Left lung (tissue), 10 donors: ENCODE data around the gene FXYD5. TPM values are rescaled to one million over a fixed set of nuclear protein-coding genes. Genes with fewer than 3 reads are reported as not detected.

Source experiments
- ATAC-seq: fragments of 200-7000 bp; cut with Tn5 transposase; one replicate; pipeline ENCODE4 v1.9.1; 2020; ENCODE audit warnings: moderate library complexity
- DNase-seq, 4 donors: peaks; one replicate each; pipeline ENCODE4 v3.0.0-alpha.2; 2013 to 2020
- H3K27ac ChIP-seq, 2 donors: fragments of 200-600 bp; sonication (generic) in 1 of 2; one replicate each; pipeline versions ENCODE4 v1.5.0 to v1.8.0; 2020 to 2021
- H3K27me3 ChIP-seq, 2 donors: fragments of 200-600 bp; sonication (generic) in 1 of 2; one replicate each; pipeline versions ENCODE4 v1.5.0 to v1.8.0; 2020 to 2021
- H3K36me3 ChIP-seq, 2 donors: fragments of 200-600 bp; sonication (generic) in 1 of 2; one replicate each; pipeline versions ENCODE4 v1.5.0 to v1.8.0; 2020 to 2021
- H3K4me1 ChIP-seq, 2 donors: fragments of 200-600 bp; one replicate each; pipeline ENCODE4 v1.8.0; 2021
- H3K4me3 ChIP-seq, 2 donors: fragments of 200-600 bp; sonication (generic) in 1 of 2; one replicate each; pipeline versions ENCODE4 v1.5.0 to v1.8.0; 2020 to 2021; ENCODE audit warnings: mild to moderate bottlenecking in 1 of 2
- H3K9me3 ChIP-seq, 2 donors: fragments of 200-600 bp; sonication (generic) in 1 of 2; one replicate each; pipeline versions ENCODE4 v1.5.0 to v1.8.0; 2020 to 2021
- intact Hi-C, 2 donors: fragments of 100-400 bp; cut with DNase I; formaldehyde crosslinking; loops; one replicate each; pipeline versions ENCODE4 v1.11.2 to v1.14.2; 2022
- polyA plus RNA-seq, 6 donors: library from polyadenylated mRNA; unstranded; fragments of 120-200 nt; gene quantifications; one replicate each; pipeline ENCODE4 v1.2.1, GENCODE V29; 2013; ENCODE audit not compliant: insufficient read length in 6 of 6
- total RNA-seq, 2 donors: library from RNA; stranded (reverse); fragmentation: NEBNext Ultra II Directional; extraction: Animal tissue kit (Norgen Biotek cat#: 25700); gene quantifications; one replicate each; pipeline ENCODE4 v1.2.1, GENCODE V29; 2021
- TF ChIP-seq, protein P1 (sequence below), 2 donors: fragments of 200-600 bp; sonication (generic) in 1 of 2; IDR thresholded peaks; one replicate each; pipeline versions ENCODE4 v1.5.0 to v1.8.0; 2021; ENCODE audit warnings: antibody characterized with exemption in 2 of 2
- donor health status: DM: no; HTN: yes; CAD: no.
- donor health status: DM: no; HTN: no; CAD: no.

Gene FXYD5
- total and polyA plus RNA-seq, 8 donors = 29.0 to 123 (median 31.5) TPM

DNA sequence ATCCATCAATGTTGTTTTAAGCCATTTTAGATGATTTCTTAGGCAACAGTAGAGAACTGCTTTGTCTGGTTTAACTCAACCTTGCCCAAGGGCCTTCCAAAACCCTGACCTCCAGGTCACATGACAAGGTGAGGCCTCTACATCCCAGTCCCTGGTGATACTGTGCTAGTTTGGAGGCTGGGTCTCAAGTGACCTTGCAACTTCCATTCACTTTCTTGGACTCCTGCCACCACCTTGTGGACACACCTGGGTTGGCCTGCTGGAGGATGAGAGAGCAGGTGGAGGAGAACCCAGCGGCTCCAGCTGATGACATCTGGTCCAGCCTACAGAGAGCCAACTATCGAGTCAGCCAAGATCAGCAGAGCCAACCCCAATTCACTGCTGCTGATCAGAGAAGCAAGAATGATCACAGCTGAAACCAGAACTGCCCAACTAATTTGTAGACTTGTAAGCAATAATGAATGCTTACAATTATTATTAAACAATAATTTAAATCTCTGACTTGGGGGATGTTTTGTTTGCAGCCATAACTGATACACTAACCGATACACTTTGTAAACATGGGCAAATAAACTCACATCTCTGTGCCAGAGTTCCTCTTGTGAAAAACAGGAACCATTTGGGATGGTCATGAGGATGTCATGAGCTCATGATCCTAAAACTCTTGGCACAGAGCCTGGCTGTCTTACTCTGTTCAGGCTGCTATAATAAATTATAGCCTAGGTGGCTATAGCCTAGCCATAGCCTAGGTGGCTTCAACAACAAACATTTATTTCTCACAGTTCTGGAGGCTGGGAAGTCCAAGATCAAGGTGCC, 62.5 kb downstream of the FXYD5 start:
- TF ChIP-seq, protein P1, sequence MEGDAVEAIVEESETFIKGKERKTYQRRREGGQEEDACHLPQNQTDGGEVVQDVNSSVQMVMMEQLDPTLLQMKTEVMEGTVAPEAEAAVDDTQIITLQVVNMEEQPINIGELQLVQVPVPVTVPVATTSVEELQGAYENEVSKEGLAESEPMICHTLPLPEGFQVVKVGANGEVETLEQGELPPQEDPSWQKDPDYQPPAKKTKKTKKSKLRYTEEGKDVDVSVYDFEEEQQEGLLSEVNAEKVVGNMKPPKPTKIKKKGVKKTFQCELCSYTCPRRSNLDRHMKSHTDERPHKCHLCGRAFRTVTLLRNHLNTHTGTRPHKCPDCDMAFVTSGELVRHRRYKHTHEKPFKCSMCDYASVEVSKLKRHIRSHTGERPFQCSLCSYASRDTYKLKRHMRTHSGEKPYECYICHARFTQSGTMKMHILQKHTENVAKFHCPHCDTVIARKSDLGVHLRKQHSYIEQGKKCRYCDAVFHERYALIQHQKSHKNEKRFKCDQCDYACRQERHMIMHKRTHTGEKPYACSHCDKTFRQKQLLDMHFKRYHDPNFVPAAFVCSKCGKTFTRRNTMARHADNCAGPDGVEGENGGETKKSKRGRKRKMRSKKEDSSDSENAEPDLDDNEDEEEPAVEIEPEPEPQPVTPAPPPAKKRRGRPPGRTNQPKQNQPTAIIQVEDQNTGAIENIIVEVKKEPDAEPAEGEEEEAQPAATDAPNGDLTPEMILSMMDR (IDR thresholded peaks at IDR 0.05) = no peak
- no peak for DNase-seq
- no peaks in the 10 kb centered on the region for H3K36me3 ChIP-seq
- peaks cover 16 to 41% of the 10 kb centered on the region in 2 donors for H3K4me1 ChIP-seq
- peak overlapping the region; percentile 20 to 35 for H3K27ac ChIP-seq
- H3K27me3 ChIP-seq = no peaks in the 10 kb centered on the region
- no peak overlapping the region for H3K4me3 ChIP-seq
- intact Hi-C loops = no loop called here
- H3K9me3 ChIP-seq = no peaks in the 10 kb centered on the region
- peak; percentile 5 for ATAC-seq

- intact Hi-C loops = no loop called here
- peak overlapping the region; percentile 20 to 35 for H3K27ac ChIP-seq
Observed at GRCh38 chr19:35217649-35217990, 63.1 kb downstream of the FXYD5 start.

GRCh38 chr19:35219008-35219407, 64.5 kb downstream of the FXYD5 start:
- TF ChIP-seq, protein P1 (IDR thresholded peaks at IDR 0.05) = no peak
- no peak for ATAC-seq
- no peak overlapping the region for H3K4me3 ChIP-seq

More at GRCh38 chr19:35217649-35217990, 63.1 kb downstream of the FXYD5 start:
- no peak for DNase-seq
- TF ChIP-seq, protein P1 (IDR thresholded peaks at IDR 0.05) = no peak
- H3K4me1 ChIP-seq = peaks cover 16 to 35% of the 10 kb centered on the region in 2 donors
- no peak overlapping the region for H3K4me3 ChIP-seq
- no peaks in the 10 kb centered on the region for H3K9me3 ChIP-seq
- H3K36me3 ChIP-seq = no peaks in the 10 kb centered on the region
- no peak for ATAC-seq
- H3K27me3 ChIP-seq = no peaks in the 10 kb centered on the region

More at GRCh38 chr19:35219008-35219407, 64.5 kb downstream of the FXYD5 start:
- Histone ChIP-seq H3K4me1 (peaks cover 5 to 21% of the 10 kb centered on the region in 2 donors), H3K27me3 (no peaks in the 10 kb centered on the region), H3K36me3 (no peaks in the 10 kb centered on the region), H3K9me3 (no peaks in the 10 kb centered on the region), H3K27ac (no peak overlapping the region)
- no peak for DNase-seq
- intact Hi-C loops = no loop called here

Other genes with a start within 250 kb of the FXYD5 start
- 1 to 10 TPM; 3.5 to 4.3 TPM for gene ZNF30, start 227.8 kb upstream of the FXYD5 start, total RNA-seq
- gene ZNF30, start 227.8 kb upstream of the FXYD5 start, polyA plus RNA-seq = 10 to 100 TPM in 1 of 6 donors, 1 to 10 TPM in 5; 6.4 to 10.4 (median 8.4) TPM
- gene ZNF792, start 190.5 kb upstream of the FXYD5 start, total RNA-seq = 1 to 10 TPM; 8.5 to 9.9 TPM
- 10 to 100 TPM in 2 of 6 donors, 1 to 10 TPM in 4; 8.0 to 10.8 (median 9.7) TPM for gene ZNF792, start 190.5 kb upstream of the FXYD5 start, polyA plus RNA-seq
- 100 to 1,000 TPM; 116 to 137 TPM for gene GRAMD1A, start 154.4 kb upstream of the FXYD5 start, total RNA-seq
- 100 to 1,000 TPM in 5 of 6 donors, 10 to 100 TPM in 1; 92.7 to 136 (median 114) TPM for gene GRAMD1A, start 154.4 kb upstream of the FXYD5 start, polyA plus RNA-seq
- 1 to 10 TPM; 7.7 to 9.7 TPM for gene SCN1B, start 124.3 kb upstream of the FXYD5 start, total RNA-seq
- gene SCN1B, start 124.3 kb upstream of the FXYD5 start, polyA plus RNA-seq = 1 to 10 TPM in 3 of 6 donors, under 1 TPM in 3; 0.82 to 1.6 (median 1.0) TPM
- gene HPN, start 113.0 kb upstream of the FXYD5 start, total RNA-seq = 10 to 100 TPM; 16.8 to 40.3 TPM
- gene HPN, start 113.0 kb upstream of the FXYD5 start, polyA plus RNA-seq = 10 to 100 TPM; 25.6 to 44.7 (median 32.2) TPM
- 100 to 1,000 TPM in 1 of 2 donors, 10 to 100 TPM in 1; 88.4 to 207 TPM for gene FXYD3, start 38.9 kb upstream of the FXYD5 start, total RNA-seq
- 10 to 100 TPM; 17.5 to 50.2 (median 21.1) TPM for gene FXYD3, start 38.9 kb upstream of the FXYD5 start, polyA plus RNA-seq
- gene LGI4, start 19.7 kb upstream of the FXYD5 start, total RNA-seq = 1 to 10 TPM; 1.8 to 2.5 TPM
- 1 to 10 TPM; 2.0 to 3.4 (median 2.7) TPM for gene LGI4, start 19.7 kb upstream of the FXYD5 start, polyA plus RNA-seq
- gene FXYD1, start 15.9 kb upstream of the FXYD5 start, total RNA-seq = 10 to 100 TPM; 20.1 to 24.0 TPM
- 10 to 100 TPM; 50.5 to 67.0 (median 53.6) TPM for gene FXYD1, start 15.9 kb upstream of the FXYD5 start, polyA plus RNA-seq
- gene FXYD7, start 11.5 kb upstream of the FXYD5 start, total RNA-seq = not detected
- gene FXYD7, start 11.5 kb upstream of the FXYD5 start, polyA plus RNA-seq = 1 to 10 TPM in 2 of 6 donors, under 1 TPM in 4; 0.55 to 1.3 (median 0.74) TPM
- gene FAM187B, start 74.0 kb downstream of the FXYD5 start, total RNA-seq = under 1 TPM in 1 of 2 donors, not detected in 1; 0.20 TPM
- not detected for gene FAM187B, start 74.0 kb downstream of the FXYD5 start, polyA plus RNA-seq
- gene LSR, start 94.3 kb downstream of the FXYD5 start, total RNA-seq = 100 to 1,000 TPM in 1 of 2 donors, 10 to 100 TPM in 1; 65.4 to 130 TPM
- 10 to 100 TPM; 50.6 to 70.1 (median 60.1) TPM for gene LSR, start 94.3 kb downstream of the FXYD5 start, polyA plus RNA-seq
- 100 to 1,000 TPM; 123 to 148 TPM for gene USF2, start 114.2 kb downstream of the FXYD5 start, total RNA-seq
- gene USF2, start 114.2 kb downstream of the FXYD5 start, polyA plus RNA-seq = 100 to 1,000 TPM; 149 to 187 (median 165) TPM
- gene HAMP, start 127.8 kb downstream of the FXYD5 start, total RNA-seq = 1 to 10 TPM; 1.1 to 1.9 TPM
- gene HAMP, start 127.8 kb downstream of the FXYD5 start, polyA plus RNA-seq = under 1 TPM; 0.20 to 0.85 (median 0.41) TPM
- gene MAG, start 137.4 kb downstream of the FXYD5 start, total RNA-seq = not detected
- gene MAG, start 137.4 kb downstream of the FXYD5 start, polyA plus RNA-seq = 10 to 100 TPM in 2 of 6 donors, 1 to 10 TPM in 4; 1.3 to 14.4 (median 6.2) TPM
- gene CD22, start 174.5 kb downstream of the FXYD5 start, total RNA-seq = 10 to 100 TPM in 1 of 2 donors, 1 to 10 TPM in 1; 6.5 to 13.8 TPM
- gene CD22, start 174.5 kb downstream of the FXYD5 start, polyA plus RNA-seq = 10 to 100 TPM in 4 of 6 donors, 1 to 10 TPM in 2; 5.2 to 63.2 (median 19.7) TPM
- gene FFAR1, start 193.2 kb downstream of the FXYD5 start, total RNA-seq = not detected
- under 1 TPM; 0.06 to 0.74 (median 0.28) TPM for gene FFAR1, start 193.2 kb downstream of the FXYD5 start, polyA plus RNA-seq
- 1 to 10 TPM in 1 of 2 donors, not detected in 1; 1.6 TPM for gene FFAR3, start 203.7 kb downstream of the FXYD5 start, total RNA-seq
- under 1 TPM in 5 of 6 donors, not detected in 1; 0.09 to 0.49 (median 0.28) TPM for gene FFAR3, start 203.7 kb downstream of the FXYD5 start, polyA plus RNA-seq
- not detected for gene GPR42, start 216.3 kb downstream of the FXYD5 start, total RNA-seq
- under 1 TPM in 3 of 6 donors, not detected in 3; 0.11 to 0.24 (median 0.14) TPM for gene GPR42, start 216.3 kb downstream of the FXYD5 start, polyA plus RNA-seq